Measurements from ENCODE around the gene CDH23.

Gene CDH23

GRCh38 chr10:71675295-71675970 is 278.7 kb downstream of the CDH23 start:
- DNase-seq, result no peak

GRCh38 chr10:71677261-71677660 is 280.5 kb downstream of the CDH23 start:
- DNase-seq, result no peak

GRCh38 chr10:71678057-71678805 is 281.5 kb downstream of the CDH23 start:
- no peak for DNase-seq

- DNase-seq, result no peak
These were observed 282.7 kb downstream of the CDH23 start for GRCh38 chr10:71679425-71679824.

GRCh38 chr10:71681977-71682376 is 285.3 kb downstream of the CDH23 start:
- no peak for DNase-seq

GRCh38 chr10:71683301-71683700 is 286.6 kb downstream of the CDH23 start:
- DNase-seq, result no peak

- DNase-seq, result no peak
These were observed 287.8 kb downstream of the CDH23 start for GRCh38 chr10:71684356-71685173.

GRCh38 chr10:71685554-71686232 is 289.0 kb downstream of the CDH23 start:
- DNase-seq, result no peak

GRCh38 chr10:71687077-71687476 is 290.4 kb downstream of the CDH23 start:
- DNase-seq, result no peak

- DNase-seq, result no peak
These were observed 290.8 kb downstream of the CDH23 start for GRCh38 chr10:71687480-71687879.

GRCh38 chr10:71688256-71688655 is 291.5 kb downstream of the CDH23 start:
- DNase-seq, result no peak

GRCh38 chr10:71690094-71690720 is 293.5 kb downstream of the CDH23 start:
- no peak for DNase-seq

- no peak for DNase-seq
These were observed 294.7 kb downstream of the CDH23 start for GRCh38 chr10:71691405-71691804.

GRCh38 chr10:71692598-71693306 is 296.0 kb downstream of the CDH23 start:
- no peak for DNase-seq

- DNase-seq, result no peak
These were observed 296.7 kb downstream of the CDH23 start for GRCh38 chr10:71693377-71693776.

GRCh38 chr10:71694039-71694501 is 297.4 kb downstream of the CDH23 start:
- no peak for DNase-seq

GRCh38 chr10:71694567-71694968 is 297.8 kb downstream of the CDH23 start:
- DNase-seq, result no peak

- no peak for DNase-seq
These were observed 299.1 kb downstream of the CDH23 start for GRCh38 chr10:71695502-71696476.

GRCh38 chr10:71696628-71697326 is 300.1 kb downstream of the CDH23 start:
- no peak for DNase-seq
